Liver (tissue), 3 donors: ENCODE data around the gene PRKD1.

Source experiments
- EGR1 ChIP-seq, 2 donors: IDR thresholded peaks; 2 replicates each; pipeline ENCODE4 v1.6.1; 2016 to 2018; ENCODE audit warnings: antibody characterized with exemption in 2 of 2, low read depth in 2 of 2
- FOXA1 ChIP-seq: IDR thresholded peaks from 2 replicates; pipeline ENCODE4 v1.6.1; 2016; ENCODE audit warnings: antibody characterized with exemption
- GABPA ChIP-seq, 2 donors: IDR thresholded peaks in 1 of 2; conservative IDR thresholded peaks in 1 of 2; 2 replicates each; pipeline ENCODE4 v1.6.1; 2016; ENCODE audit warnings: antibody characterized with exemption in 2 of 2, mild to moderate bottlenecking in 1 of 2, moderate library complexity in 1 of 2
- HNF4A ChIP-seq, 2 donors: conservative IDR thresholded peaks; 2 replicates each; pipeline ENCODE4 v1.6.1; 2016; ENCODE audit warnings: antibody characterized with exemption in 2 of 2, mild to moderate bottlenecking in 2 of 2
- HNF4G ChIP-seq: IDR thresholded peaks from 2 replicates; pipeline ENCODE4 v1.6.1; 2016; ENCODE audit warnings: antibody characterized with exemption
- JUND ChIP-seq, 2 donors: IDR thresholded peaks; 2 replicates each; pipeline ENCODE4 v1.6.1; 2016; ENCODE audit warnings: antibody characterized with exemption in 2 of 2
- RAD21 ChIP-seq, 2 donors: IDR thresholded peaks; 2 replicates each; pipeline ENCODE4 v1.6.1; 2016; ENCODE audit warnings: antibody characterized with exemption in 2 of 2, mild to moderate bottlenecking in 2 of 2
- TAF1 ChIP-seq: conservative IDR thresholded peaks from 2 replicates; pipeline ENCODE4 v1.6.1; 2016; ENCODE audit warnings: antibody characterized with exemption, mild to moderate bottlenecking
- YY1 ChIP-seq: IDR thresholded peaks from 2 replicates; pipeline ENCODE4 v1.6.1; 2016; ENCODE audit warnings: antibody characterized with exemption, mild to moderate bottlenecking
- TF ChIP-seq, protein P1 (sequence below): IDR thresholded peaks from 2 replicates; pipeline ENCODE4 v1.6.1; 2016; ENCODE audit warnings: antibody characterized with exemption
- TF ChIP-seq, protein P2 (sequence below): fragments of 150-350 bp; IDR thresholded peaks from 2 replicates; pipeline ENCODE4 v1.5.1; 2017; ENCODE audit warnings: improper control_type of control experiment, low read depth, low read length; ENCODE audit not compliant: missing input control
- TF ChIP-seq, protein P3 (sequence below): IDR thresholded peaks from 2 replicates; pipeline ENCODE4 v1.6.1; 2016; ENCODE audit warnings: antibody characterized with exemption
- TF ChIP-seq, protein P4 (sequence below): IDR thresholded peaks from 2 replicates; pipeline ENCODE4 v1.6.1; 2016; ENCODE audit warnings: antibody characterized with exemption, mild to moderate bottlenecking
- TF ChIP-seq, protein P5 (sequence below): IDR thresholded peaks from 2 replicates; pipeline ENCODE4 v1.6.1; 2016; ENCODE audit warnings: antibody characterized with exemption
- donor health status: healthy.
- donor health status: healthy.

DNA sequence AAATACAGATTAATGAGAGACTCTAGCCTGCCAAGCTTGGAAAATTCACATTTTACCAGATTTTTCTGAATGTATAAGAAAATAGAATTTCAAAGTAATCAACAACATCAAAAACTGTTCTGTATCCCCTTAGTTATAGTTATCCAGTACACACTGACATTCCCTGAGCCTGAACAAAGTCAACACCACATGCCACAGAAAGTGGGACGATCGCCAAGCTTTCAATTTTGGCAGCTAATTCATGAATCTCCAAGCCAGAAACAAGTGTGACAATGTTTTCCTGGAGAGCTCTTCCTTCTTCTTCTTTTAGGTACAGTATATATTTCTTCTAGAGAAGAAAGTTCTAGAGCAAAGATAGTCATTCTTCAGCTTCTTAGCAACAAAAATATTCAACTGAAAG is 290.2 kb downstream of the PRKD1 start:
- TF ChIP-seq, protein P1, sequence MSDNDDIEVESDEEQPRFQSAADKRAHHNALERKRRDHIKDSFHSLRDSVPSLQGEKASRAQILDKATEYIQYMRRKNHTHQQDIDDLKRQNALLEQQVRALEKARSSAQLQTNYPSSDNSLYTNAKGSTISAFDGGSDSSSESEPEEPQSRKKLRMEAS: no peak
- TF ChIP-seq, protein P2, sequence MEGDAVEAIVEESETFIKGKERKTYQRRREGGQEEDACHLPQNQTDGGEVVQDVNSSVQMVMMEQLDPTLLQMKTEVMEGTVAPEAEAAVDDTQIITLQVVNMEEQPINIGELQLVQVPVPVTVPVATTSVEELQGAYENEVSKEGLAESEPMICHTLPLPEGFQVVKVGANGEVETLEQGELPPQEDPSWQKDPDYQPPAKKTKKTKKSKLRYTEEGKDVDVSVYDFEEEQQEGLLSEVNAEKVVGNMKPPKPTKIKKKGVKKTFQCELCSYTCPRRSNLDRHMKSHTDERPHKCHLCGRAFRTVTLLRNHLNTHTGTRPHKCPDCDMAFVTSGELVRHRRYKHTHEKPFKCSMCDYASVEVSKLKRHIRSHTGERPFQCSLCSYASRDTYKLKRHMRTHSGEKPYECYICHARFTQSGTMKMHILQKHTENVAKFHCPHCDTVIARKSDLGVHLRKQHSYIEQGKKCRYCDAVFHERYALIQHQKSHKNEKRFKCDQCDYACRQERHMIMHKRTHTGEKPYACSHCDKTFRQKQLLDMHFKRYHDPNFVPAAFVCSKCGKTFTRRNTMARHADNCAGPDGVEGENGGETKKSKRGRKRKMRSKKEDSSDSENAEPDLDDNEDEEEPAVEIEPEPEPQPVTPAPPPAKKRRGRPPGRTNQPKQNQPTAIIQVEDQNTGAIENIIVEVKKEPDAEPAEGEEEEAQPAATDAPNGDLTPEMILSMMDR: no peak
- TF ChIP-seq JUND (IDR thresholded peaks at IDR 0.05) (no peak), HNF4A (conservative IDR thresholded peaks at IDR 0.05) (peak in 1 of 2 donors; percentile 6), RAD21 (IDR thresholded peaks at IDR 0.05) (peak; percentile 14 to 30), HNF4G (no peak), GABPA (IDR thresholded peaks at IDR 0.05 in 1 of 2, conservative IDR thresholded peaks at IDR 0.05 in 1 of 2) (no peak), FOXA1 (peak; percentile 17), TAF1 (no peak), EGR1 (IDR thresholded peaks at IDR 0.05; ENCODE audit: low read depth in 2 of 2) (no peak), YY1 (no peak)
- TF ChIP-seq, protein P3, sequence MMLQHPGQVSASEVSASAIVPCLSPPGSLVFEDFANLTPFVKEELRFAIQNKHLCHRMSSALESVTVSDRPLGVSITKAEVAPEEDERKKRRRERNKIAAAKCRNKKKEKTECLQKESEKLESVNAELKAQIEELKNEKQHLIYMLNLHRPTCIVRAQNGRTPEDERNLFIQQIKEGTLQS: no peak
- TF ChIP-seq, protein P4, sequence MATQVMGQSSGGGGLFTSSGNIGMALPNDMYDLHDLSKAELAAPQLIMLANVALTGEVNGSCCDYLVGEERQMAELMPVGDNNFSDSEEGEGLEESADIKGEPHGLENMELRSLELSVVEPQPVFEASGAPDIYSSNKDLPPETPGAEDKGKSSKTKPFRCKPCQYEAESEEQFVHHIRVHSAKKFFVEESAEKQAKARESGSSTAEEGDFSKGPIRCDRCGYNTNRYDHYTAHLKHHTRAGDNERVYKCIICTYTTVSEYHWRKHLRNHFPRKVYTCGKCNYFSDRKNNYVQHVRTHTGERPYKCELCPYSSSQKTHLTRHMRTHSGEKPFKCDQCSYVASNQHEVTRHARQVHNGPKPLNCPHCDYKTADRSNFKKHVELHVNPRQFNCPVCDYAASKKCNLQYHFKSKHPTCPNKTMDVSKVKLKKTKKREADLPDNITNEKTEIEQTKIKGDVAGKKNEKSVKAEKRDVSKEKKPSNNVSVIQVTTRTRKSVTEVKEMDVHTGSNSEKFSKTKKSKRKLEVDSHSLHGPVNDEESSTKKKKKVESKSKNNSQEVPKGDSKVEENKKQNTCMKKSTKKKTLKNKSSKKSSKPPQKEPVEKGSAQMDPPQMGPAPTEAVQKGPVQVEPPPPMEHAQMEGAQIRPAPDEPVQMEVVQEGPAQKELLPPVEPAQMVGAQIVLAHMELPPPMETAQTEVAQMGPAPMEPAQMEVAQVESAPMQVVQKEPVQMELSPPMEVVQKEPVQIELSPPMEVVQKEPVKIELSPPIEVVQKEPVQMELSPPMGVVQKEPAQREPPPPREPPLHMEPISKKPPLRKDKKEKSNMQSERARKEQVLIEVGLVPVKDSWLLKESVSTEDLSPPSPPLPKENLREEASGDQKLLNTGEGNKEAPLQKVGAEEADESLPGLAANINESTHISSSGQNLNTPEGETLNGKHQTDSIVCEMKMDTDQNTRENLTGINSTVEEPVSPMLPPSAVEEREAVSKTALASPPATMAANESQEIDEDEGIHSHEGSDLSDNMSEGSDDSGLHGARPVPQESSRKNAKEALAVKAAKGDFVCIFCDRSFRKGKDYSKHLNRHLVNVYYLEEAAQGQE: no peak
- TF ChIP-seq, protein P5, sequence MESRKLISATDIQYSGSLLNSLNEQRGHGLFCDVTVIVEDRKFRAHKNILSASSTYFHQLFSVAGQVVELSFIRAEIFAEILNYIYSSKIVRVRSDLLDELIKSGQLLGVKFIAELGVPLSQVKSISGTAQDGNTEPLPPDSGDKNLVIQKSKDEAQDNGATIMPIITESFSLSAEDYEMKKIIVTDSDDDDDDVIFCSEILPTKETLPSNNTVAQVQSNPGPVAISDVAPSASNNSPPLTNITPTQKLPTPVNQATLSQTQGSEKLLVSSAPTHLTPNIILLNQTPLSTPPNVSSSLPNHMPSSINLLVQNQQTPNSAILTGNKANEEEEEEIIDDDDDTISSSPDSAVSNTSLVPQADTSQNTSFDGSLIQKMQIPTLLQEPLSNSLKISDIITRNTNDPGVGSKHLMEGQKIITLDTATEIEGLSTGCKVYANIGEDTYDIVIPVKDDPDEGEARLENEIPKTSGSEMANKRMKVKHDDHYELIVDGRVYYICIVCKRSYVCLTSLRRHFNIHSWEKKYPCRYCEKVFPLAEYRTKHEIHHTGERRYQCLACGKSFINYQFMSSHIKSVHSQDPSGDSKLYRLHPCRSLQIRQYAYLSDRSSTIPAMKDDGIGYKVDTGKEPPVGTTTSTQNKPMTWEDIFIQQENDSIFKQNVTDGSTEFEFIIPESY: no peak
